ENCODE data around the gene SCAF4.

GRCh38 chr21:31721381-31721780 is 10.5 kb downstream of the SCAF4 start:
- TF ChIP-seq CTCF (IDR thresholded peaks at IDR 0.05), result no peak
- TF ChIP-seq POLR2A (IDR thresholded peaks at IDR 0.05), result no peak

Measured in right lobe of liver (tissue), 4 donors.